SU-DHL-6 (cell line): ENCODE results near the gene LMX1A.

Source experiments
- H2AFZ ChIP-seq: fragments of 200-600 bp; sonication (generic); 2 replicates; pipeline ENCODE4 v1.6.1; 2014; ENCODE audit warnings: low read depth, mild to moderate bottlenecking, moderate library complexity, mixed read lengths, antibody characterized with exemption, low read length; ENCODE audit not compliant: severe bottlenecking
- H3F3A ChIP-seq: fragments of 200-600 bp; shearing (Covaris generic); 2 replicates; pipeline ENCODE4 v1.6.0; 2016; ENCODE audit warnings: antibody characterized with exemption, mild to moderate bottlenecking; ENCODE audit not compliant: insufficient read depth
- H3K27ac ChIP-seq: fragments of 200-600 bp; sonication (generic); 2 replicates; pipeline ENCODE4 v1.5.1; 2016; ENCODE audit warnings: low read depth, mild to moderate bottlenecking, low read length, moderate library complexity, mixed read lengths
- H3K27me3 ChIP-seq: fragments of 200-600 bp; sonication (generic), shearing (Covaris generic); 2 replicates; pipeline ENCODE4 v1.6.0; 2014; ENCODE audit warnings: mild to moderate bottlenecking, low read length
- H3K36me3 ChIP-seq: fragments of 200-600 bp; sonication (generic); 2 replicates; pipeline ENCODE4 v1.6.1; 2014; ENCODE audit warnings: mild to moderate bottlenecking, low read length, mixed read lengths
- H3K4me2 ChIP-seq: fragments of 300-600, 200-600 bp; shearing (Covaris generic), sonication (generic); 2 replicates; pipeline ENCODE4 v1.6.0; 2014; ENCODE audit warnings: low read length, low read depth, mild to moderate bottlenecking; ENCODE audit not compliant: poor library complexity, severe bottlenecking
- H3K4me3 ChIP-seq: fragments of 200-600 bp; sonication (generic); 2 replicates; pipeline ENCODE4 v1.5.1; 2014; ENCODE audit warnings: antibody characterized with exemption, low read length, mild to moderate bottlenecking, mixed read lengths; ENCODE audit not compliant: insufficient read depth, poor library complexity, severe bottlenecking
- H3K79me2 ChIP-seq: fragments of 200-600 bp; sonication (generic); 2 replicates; pipeline ENCODE4 v1.6.1; 2014; ENCODE audit warnings: mild to moderate bottlenecking, low read length, moderate library complexity; ENCODE audit not compliant: insufficient read depth
- H3K9ac ChIP-seq: fragments of 200-600 bp; sonication (generic); 2 replicates; pipeline ENCODE4 v1.7.0; 2014; ENCODE audit warnings: mild to moderate bottlenecking, low read length
- H3K9me2 ChIP-seq: fragments of 200-600 bp; sonication (generic); replicated peaks from 2 replicates; pipeline ENCODE4 v1.6.1; 2014; ENCODE audit warnings: low read length; ENCODE audit not compliant: insufficient read depth
- H3K9me3 ChIP-seq: fragments of 200-600 bp; sonication (generic); 2 replicates; pipeline ENCODE4 v1.6.1; 2014; ENCODE audit warnings: low read length, mixed read lengths; ENCODE audit not compliant: insufficient read depth
- H4K20me1 ChIP-seq: fragments of 200-600 bp; sonication (generic); 2 replicates; pipeline ENCODE4 v1.6.1; 2014; ENCODE audit warnings: low read depth, mild to moderate bottlenecking, antibody characterized with exemption, low read length, moderate library complexity, mixed read lengths
- EZH2phosphoT487 ChIP-seq: fragments of 200-600 bp; sonication (generic), shearing (Covaris generic); conservative IDR thresholded peaks from 2 replicates; pipeline ENCODE4 v1.6.1; 2018; ENCODE audit warnings: mild to moderate bottlenecking, antibody characterized with exemption, low read length, moderate library complexity, mixed read lengths
- TF ChIP-seq, protein P1 (sequence below): fragments of 200-600 bp; sonication (generic); IDR thresholded peaks from one replicate; pipeline ENCODE4 v1.5.1; 2017; ENCODE audit warnings: antibody characterized with exemption, mild to moderate bottlenecking, low read length, moderate library complexity; ENCODE audit not compliant: insufficient read depth, poor library complexity, severe bottlenecking

LMX1A gene

DNA sequence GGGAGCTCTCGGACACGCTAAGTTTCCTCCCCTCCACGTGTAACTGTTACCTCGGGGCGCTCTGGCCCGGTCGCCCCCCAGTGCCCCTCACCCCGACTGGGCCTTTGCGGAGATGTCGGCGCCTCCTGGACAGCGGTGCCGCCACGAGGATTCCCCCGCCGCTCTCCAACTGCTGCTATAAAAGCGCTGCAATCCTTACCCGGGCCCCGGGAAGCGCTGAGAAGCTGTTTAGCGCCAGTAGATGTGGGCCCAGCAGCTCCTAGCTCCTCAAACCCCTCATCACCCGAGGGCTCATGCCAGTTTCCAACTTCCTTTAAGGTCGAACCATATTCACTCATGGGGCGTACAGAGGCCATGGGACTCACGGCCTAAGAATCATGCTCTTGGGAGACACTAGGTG is 361 bp upstream of the LMX1A start:
- no peak overlapping the region for H3K9ac ChIP-seq
- no peaks in the 10 kb centered on the region for H3K79me2 ChIP-seq
- no peak overlapping the region for H3K27ac ChIP-seq
- H4K20me1 ChIP-seq, result no peaks in the 10 kb centered on the region
- no peaks in the 10 kb centered on the region for H3K9me3 ChIP-seq
- no peaks in the 10 kb centered on the region for H3K9me2 ChIP-seq
- H3F3A ChIP-seq, result no peaks in the 10 kb centered on the region
- no peak for TF ChIP-seq EZH2phosphoT487
- TF ChIP-seq, protein P1, sequence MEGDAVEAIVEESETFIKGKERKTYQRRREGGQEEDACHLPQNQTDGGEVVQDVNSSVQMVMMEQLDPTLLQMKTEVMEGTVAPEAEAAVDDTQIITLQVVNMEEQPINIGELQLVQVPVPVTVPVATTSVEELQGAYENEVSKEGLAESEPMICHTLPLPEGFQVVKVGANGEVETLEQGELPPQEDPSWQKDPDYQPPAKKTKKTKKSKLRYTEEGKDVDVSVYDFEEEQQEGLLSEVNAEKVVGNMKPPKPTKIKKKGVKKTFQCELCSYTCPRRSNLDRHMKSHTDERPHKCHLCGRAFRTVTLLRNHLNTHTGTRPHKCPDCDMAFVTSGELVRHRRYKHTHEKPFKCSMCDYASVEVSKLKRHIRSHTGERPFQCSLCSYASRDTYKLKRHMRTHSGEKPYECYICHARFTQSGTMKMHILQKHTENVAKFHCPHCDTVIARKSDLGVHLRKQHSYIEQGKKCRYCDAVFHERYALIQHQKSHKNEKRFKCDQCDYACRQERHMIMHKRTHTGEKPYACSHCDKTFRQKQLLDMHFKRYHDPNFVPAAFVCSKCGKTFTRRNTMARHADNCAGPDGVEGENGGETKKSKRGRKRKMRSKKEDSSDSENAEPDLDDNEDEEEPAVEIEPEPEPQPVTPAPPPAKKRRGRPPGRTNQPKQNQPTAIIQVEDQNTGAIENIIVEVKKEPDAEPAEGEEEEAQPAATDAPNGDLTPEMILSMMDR, result no peak
- H3K4me2 ChIP-seq, result no peak overlapping the region
- no peaks in the 10 kb centered on the region for H3K27me3 ChIP-seq
- no peaks in the 10 kb centered on the region for H3K36me3 ChIP-seq
- H3K4me3 ChIP-seq, result no peak overlapping the region
- no peak overlapping the region for H2AFZ ChIP-seq

DNA sequence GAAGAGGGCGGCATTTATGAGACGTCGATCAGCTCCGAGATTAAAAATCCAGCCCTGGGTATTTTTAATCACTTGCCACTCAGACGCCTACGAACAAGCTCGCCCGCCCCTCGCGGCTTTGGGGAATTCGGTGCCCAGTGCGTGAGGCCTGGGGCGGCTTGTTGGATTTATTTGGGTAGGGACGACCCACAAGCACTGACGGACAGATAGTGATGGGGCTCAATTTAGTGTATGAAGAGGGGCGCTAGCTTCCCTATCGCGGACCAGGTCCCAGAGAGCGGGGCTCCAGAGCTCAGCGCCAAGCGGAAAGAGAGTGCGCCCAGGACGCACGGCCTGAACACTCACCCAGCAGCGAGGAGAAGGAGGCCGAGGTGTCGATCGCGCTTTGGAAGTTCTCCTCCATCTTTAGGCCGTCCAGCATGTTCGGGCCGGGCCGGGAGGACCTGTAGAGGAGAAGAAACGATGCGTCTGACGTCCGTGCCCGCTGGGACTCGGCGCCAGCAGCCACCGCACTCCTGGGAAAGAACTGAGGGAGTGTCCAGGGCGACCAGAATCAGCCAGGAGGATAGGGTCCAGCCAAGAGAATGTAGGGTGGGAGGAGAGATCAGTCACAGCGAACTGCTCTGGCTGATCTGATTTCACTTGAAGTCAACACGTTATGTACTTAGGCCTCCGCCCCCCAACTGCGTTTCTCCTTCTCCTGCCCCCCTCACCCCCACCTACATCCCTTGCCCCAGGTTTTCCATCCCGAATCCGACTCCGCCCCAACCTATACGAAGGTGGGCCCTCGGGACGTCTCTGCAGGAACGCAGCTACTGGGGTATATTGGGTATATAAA is 1.2 kb downstream of the LMX1A start:
- H3K27ac ChIP-seq, result no peak overlapping the region
- no peaks in the 10 kb centered on the region for H3K27me3 ChIP-seq
- no peaks in the 10 kb centered on the region for H3K9me2 ChIP-seq

DNA sequence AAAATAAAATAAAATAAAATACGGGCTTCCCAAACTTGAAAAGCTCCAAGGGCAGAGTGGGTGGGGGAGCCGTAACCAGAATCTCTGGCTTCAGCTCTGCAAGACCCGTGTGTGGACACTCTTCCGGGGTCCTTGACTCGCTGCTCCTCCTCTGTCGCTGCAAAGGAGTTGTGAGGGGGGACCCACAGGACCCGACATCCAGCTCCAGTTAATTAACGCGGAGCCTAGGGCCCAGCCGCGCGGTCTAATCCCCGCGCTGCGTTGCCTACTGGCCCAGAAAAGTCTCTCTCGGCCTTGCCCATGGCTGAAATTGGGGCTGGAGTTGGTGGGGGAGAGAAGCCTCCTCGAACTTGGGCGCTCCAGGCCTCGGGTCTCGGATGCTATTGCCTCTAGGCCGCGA is 1.8 kb downstream of the LMX1A start:
- Histone ChIP-seq H3F3A (no peaks in the 10 kb centered on the region), H2AFZ (no peak overlapping the region), H3K9ac (no peak overlapping the region), H3K4me2 (no peak overlapping the region), H4K20me1 (no peaks in the 10 kb centered on the region), H3K27me3 (no peaks in the 10 kb centered on the region), H3K36me3 (no peaks in the 10 kb centered on the region), H3K27ac (no peak overlapping the region), H3K4me3 (no peak overlapping the region), H3K9me2 (no peaks in the 10 kb centered on the region), H3K9me3 (no peaks in the 10 kb centered on the region), H3K79me2 (no peaks in the 10 kb centered on the region)
- TF ChIP-seq, protein P1, result no peak
- no peak for TF ChIP-seq EZH2phosphoT487

More for the DNA sequence above, 1.2 kb downstream of the LMX1A start:
- Histone ChIP-seq H4K20me1 (no peaks in the 10 kb centered on the region), H3K9ac (no peak overlapping the region), H3K4me2 (no peak overlapping the region), H3K36me3 (no peaks in the 10 kb centered on the region), H2AFZ (no peak overlapping the region), H3K4me3 (no peak overlapping the region), H3K79me2 (no peaks in the 10 kb centered on the region), H3K9me3 (no peaks in the 10 kb centered on the region), H3F3A (no peaks in the 10 kb centered on the region)
- no peak for TF ChIP-seq EZH2phosphoT487
- TF ChIP-seq, protein P1, result no peak
